HEK293T (cell line): ENCODE measurements around the gene GRAP2.

ENCODE experiments used
- ARNT ChIP-seq: fragments of 450-650 bp; IDR thresholded peaks from 2 replicates; pipeline ENCODE4 v1.6.1; 2017; ENCODE audit warnings: mild to moderate bottlenecking
- BHLHE40 ChIP-seq: fragments of 450-650 bp; IDR thresholded peaks from 2 replicates; pipeline ENCODE4 v1.6.1; 2016; ENCODE audit warnings: mild to moderate bottlenecking, moderate library complexity, borderline replicate concordance
- HDGF ChIP-seq: fragments of 450-650 bp; IDR thresholded peaks from 2 replicates; pipeline ENCODE4 v1.6.1; 2017; ENCODE audit warnings: antibody characterized with exemption, borderline replicate concordance
- SP1 ChIP-seq: fragments of 450-650 bp; IDR thresholded peaks from 2 replicates; pipeline ENCODE4 v1.6.1; 2017
- SUZ12 ChIP-seq: fragments of 450-650 bp; IDR thresholded peaks from 2 replicates; pipeline ENCODE4 v1.6.1; 2016; ENCODE audit warnings: mild to moderate bottlenecking

GRCh38 chr22:39920134-39920743, 19.4 kb downstream of the GRAP2 start:
- TF ChIP-seq SP1 (no peak), ARNT (no peak), SUZ12 (no peak), BHLHE40 (no peak), HDGF (no peak)
